HG03432 (cell line): ENCODE results near the gene SKIL.
"Not testable (repeated sequence)": the region's sequence is repeated elsewhere in the genome, so short reads cannot be mapped to it uniquely, and the experiment has no call there.

Source experiments
- ATAC-seq: cut with Tn5 transposase; IDR thresholded peaks from one replicate; pipeline ENCODE4 v1.9.1; 2021; ENCODE audit warnings: mild to moderate bottlenecking, moderate library complexity; ENCODE audit not compliant: unreplicated experiment

SKIL gene, protein sequence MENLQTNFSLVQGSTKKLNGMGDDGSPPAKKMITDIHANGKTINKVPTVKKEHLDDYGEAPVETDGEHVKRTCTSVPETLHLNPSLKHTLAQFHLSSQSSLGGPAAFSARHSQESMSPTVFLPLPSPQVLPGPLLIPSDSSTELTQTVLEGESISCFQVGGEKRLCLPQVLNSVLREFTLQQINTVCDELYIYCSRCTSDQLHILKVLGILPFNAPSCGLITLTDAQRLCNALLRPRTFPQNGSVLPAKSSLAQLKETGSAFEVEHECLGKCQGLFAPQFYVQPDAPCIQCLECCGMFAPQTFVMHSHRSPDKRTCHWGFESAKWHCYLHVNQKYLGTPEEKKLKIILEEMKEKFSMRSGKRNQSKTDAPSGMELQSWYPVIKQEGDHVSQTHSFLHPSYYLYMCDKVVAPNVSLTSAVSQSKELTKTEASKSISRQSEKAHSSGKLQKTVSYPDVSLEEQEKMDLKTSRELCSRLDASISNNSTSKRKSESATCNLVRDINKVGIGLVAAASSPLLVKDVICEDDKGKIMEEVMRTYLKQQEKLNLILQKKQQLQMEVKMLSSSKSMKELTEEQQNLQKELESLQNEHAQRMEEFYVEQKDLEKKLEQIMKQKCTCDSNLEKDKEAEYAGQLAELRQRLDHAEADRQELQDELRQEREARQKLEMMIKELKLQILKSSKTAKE

DNA sequence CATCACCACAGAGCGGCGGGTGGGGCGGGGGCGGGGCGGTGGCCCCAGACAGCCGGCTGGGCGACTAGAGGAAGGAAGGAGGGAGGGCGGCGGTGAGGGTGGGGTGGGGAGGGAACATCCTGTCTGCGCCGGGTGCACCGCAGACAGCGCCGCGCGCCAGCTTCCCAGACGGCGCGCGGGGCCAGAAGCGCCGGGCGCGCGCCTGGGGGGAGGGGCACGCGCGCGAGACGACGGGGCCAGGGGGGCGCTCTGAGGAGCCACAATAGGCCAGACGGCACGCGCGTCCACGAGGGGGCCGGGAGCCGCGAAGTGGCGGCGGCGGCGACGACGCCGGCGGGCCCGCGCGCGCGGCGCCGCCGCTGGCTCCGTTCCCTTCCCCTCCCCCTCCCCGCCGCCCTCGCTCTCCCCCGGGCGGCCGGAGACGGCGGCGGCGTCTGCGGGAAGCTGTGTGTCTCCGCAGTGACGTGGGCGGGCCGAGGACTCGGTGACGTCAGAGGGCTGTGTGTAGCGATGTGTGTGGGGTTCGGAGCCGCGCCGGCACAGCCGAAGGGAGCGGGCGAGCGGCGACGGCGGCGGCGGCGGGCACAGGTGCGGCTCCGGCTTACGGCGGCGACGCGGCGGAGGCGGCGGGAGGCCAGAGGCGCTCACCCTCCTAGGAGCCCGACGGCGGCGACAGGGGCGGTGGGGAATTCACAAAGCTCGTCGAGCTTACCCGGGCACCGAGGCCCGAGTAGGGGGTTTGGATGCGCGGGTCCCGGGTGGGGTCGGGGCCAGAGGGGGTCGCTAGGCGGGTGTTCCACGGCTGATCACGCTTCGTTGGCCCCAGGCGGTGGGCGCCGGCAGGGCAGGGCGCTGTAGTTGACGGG, at the start of gene SKIL:
Gene SKIL, plus strand, starts transcription at position 540 of the 866 bp plus-strand sequence. CDS start 2,617 bp downstream, outside the sequence.
- ATAC-seq: peak; percentile 67

DNA sequence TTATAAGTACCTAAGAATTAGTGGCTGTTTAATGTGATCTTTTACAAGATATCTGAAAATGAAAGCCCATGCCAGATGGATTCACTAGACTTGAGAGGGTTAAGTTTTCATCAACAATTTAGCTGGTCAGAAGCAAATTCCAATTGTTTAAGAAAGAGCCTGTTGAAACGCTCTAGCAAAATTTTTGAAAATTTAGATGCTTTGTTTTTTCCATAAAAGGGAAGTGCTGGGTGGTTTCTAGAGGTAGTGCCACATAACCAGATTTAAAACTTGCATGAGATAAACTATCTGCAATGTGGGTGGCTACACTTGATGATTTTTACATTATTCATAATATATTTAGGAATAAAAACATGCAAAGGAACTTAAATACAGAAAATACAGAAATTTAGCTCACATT, 48.5 kb upstream of the SKIL start:
- no peak for ATAC-seq

DNA sequence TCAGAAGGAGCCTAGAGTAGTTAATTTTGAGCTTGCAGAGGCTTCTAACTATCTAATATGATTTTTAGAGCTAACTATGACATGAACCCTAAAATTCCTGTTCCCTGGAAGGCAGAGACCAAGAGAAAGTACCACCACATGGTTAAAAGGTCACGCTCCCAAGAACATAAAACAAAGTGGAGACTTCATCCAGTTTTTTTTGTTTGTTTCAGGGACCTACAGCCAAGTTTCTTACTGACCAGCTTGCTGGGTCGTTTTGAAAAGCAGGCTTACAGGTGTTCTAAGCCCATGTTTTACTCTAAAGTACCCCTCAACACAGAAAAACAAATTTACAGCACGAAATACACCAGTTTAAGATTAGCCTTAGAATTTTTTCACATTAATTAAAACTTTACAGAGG, 39.6 kb upstream of the SKIL start:
- ATAC-seq: no peak

DNA sequence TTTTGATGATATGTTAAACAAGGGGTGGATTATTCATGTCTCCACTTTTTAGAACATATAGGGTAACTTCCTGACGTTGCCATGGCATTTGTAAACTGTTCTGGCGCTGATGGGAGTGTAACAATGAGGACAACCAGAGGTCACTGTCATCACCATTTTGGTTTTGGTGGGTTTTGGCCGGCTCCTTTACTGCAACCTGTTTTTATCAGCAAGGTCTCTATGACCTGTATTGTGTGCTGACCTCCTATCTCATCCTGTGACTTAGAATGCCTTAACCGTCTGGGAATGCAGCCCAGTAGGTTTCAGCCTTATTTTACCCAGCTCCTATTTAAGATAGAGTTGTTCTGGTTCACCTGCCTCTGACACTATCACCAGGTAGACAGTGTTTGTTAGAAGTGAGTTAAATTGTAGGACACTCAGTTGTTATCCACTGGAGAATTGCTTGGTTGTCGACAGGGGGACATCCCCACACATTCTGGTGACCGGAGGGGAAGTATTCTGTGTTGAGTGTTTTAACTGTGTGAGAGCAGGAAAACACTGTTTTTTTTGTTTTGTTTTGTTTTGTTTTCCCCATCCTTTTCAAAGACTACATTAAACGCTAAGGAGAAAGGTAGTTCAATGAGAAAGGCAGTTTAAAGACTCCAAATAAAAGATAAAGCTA, 36.9 kb upstream of the SKIL start:
- ATAC-seq: no peak

DNA sequence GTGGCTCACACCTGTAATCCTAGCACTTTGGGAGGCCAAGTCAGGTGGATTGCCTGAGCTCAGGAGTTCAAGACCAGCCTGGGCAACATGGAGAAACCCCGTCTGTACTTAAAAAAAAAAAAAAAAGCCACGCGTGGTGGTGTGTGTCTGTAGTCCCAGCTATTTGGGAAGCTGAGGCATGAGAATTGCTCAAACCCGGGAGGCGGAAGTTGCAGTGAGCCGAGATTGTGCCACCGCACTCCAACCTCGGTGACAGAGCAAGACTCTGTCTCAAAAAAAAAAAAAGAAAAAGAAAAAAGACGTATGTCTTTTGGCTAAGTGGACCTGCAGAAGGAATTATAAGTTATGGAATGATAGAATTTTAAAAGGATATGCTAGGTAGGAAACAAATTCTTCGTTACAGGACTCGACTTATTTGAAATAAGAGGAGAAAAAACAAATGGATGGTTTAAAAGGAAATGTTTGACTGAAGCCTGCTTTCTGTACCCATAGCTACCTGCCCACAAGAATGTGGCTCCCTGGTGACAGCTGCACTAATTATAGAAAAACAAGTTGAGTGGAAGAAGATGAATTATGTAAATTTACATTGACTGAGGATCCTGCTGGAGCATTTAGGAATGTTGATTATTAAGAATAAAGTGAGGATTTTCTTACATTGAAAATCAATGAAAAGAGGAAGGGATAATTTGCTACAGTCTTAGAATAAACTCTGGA, 36.0 kb upstream of the SKIL start:
- no peak for ATAC-seq

DNA sequence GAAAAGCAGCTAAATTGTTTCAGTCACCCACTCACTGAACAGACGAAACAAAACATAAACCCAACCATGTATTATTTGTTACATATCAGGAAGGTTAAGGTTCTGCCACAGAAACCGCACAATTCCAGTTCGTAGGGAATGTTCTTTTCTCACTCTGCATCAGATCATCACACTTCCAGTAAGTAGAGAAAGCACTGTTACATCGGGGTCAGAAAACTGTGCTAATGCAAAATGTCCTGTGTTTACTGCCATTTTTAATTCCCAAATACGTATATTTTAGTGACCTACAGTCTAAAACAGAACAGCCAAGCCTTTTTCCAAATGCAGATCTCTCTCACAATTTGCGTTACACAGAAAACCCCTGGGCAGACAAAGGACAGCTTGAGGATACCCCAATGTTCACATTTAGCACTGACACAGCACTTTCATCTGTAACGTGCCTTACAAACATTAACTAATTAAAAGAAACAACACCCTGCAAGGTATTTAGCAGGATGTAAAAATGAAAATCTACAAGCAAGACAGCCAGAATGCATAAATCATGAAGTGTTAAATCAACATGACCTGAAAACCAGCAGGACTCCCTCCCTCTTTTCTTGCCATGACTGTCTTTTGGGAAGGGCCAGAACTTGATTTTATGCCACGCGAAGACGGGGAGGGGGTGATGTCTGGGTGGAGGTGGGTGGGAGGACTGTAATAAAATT, 34.8 kb upstream of the SKIL start:
- ATAC-seq: no peak

DNA sequence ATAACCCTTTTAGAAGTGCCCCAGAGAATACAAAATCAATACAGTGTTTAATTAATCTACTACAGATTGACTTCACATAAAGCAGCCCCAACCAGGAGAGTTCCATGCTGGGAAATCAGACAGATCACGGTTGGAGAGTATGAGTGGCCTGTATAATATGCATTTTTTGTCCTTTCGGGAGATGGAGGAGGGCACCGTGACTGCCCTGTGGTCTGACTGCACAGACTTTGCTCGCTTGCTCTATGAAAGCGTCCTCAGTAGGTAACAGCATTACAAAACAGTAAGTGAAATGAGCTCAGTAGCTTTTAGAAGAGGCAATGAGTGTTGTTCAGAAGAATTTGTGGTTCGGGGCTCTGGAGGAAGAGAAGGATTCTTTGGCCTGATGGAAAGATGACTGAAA, 34.2 kb upstream of the SKIL start:
- ATAC-seq: no peak

DNA sequence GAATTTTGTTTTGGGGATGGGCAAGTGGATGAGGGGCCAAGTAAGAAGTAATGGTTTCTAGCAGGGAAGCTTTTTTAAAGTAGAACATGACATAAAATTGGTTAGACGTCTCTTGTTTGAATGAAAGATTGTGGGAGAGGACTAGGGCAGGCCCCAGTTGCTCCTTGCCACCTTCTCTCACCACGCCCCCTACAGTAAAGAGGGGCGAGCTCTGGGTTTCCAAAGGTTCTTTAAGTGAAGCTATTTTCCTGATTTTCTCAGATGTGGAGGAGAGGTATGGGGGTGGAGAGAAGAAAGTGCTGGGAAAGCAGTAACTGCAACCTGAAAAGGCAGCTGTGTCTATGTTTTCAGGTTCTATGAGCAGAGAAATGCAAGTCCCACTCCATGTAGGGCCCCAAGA, 32.6 kb upstream of the SKIL start:
- no peak for ATAC-seq

DNA sequence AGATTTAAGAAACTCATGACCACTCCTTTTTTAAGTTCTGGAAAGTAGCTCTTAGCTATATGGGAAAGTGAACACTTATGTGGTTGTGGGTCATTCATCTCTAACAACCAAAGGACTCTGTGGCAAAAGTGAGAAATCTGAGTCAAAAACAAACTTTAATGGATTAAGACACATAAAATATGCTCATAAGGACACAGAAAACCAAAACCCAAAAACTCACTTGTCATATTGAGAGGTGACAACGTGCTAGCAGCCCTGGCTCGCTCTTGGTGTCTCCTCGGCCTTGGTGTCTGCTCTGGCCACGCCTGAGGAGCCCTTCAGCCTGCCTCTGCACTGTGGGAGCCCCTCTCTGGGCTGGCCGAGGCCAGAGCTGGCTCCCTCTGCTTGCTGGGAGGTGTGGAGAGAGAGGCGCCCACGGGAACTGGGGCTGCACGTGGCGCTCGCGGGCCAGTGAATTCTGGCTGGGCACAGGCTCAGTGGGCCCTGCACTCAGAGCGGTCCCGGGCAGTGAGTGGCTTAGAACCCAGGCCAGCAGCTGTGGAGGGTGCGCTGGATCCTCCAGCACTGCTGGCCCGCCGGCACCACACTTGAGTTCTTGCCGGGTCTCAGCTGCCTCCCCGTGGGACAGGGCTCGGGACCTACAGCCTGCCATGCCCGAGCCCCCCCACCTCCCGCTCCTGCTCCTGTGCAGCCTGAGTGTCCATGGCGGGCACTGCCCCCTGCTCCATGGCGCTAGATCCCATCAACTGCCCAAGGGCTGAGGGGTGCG, 30.3 kb upstream of the SKIL start:
- peak; percentile 49 for ATAC-seq

DNA sequence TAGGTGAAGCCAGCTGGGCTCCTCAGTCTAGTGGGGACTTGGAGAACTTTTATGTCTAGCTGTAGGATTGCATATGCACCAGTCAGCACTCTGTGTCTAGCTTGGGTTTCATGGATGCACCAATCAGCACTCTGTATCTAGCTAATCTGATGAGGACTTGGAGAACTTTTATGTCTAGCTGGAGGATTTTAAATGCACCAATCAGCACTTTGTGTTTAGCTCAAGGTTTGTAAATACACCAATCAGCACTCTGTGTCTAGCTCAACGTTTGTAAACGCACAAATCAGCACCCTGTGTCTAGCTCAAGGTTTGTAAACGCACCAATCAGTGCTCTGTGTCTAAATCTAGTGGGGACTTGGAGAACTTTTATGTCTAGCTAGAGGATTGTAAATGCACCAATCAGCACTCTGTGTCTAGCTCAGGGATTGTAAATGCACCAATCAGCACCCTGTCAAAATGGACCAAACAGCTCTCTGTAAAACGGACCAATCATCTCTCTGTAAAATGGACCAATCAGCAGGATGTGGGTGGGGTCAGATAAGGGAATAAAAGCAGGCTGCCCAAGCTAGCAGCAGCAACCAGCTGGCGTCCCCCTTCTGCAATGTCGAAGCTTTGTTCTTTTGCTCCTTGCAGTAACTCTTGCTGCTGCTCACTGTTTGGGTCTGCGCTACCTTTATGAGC, 29.5 kb upstream of the SKIL start:
- ATAC-seq: not testable (repeated sequence)

DNA sequence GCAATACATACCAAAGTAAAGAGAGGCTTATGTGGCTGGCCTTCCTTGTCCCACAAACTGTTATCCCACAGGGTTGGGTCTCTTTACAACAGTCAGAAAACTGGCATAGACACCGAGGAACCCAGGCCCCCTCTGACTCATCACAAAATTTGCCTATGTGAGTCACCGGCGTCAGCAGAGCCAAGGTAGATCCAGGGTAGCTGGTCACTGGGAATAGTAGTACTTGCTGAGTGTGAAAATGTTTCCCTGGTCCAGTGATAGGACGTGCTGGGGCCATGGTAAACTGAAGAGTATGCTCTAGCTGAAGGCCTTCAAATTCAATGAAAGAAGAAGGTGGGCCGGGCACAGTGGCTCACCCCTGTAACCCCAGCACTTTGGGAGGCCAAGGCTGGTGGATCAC, 27.1 kb upstream of the SKIL start:
- ATAC-seq: no peak

DNA sequence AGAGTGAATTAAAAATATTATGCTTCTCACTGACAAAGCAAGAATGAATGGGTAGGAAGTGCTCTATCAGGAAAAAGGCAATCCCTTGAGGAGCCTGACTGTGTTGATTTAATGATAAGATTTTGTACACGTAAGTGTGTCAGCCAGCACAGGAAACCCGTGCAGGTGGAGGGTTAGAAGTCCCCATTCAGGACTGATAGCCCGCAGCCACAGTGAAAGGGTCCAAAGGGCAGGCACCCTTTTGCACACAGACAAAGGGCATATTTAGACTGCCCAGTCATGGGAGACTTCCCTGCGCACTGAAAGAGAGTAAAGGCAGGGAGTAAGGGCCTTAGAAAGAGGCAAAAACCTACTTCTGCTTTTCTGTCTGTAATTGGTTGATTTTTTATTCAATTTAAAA, 26.4 kb upstream of the SKIL start:
- ATAC-seq: peak; percentile 69

DNA sequence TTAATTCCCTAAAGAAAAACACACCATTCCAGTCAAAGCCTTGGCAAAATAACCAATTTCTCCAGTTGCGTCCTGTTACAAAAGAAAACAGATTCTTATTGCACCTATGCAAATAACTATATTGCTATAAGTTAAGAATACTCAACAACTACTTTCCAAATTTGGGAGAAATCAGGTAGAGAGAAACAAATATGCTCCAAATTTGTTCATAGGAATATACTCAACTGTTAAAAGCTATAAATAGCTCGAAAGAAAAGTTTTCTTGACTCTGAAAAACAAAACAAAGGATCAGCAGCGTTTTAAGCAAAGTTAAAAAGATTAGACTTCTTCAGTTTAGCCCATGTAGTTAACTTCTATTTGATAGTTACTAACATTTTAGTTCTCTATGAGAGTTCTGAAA, 20.1 kb upstream of the SKIL start:
- ATAC-seq: no peak

DNA sequence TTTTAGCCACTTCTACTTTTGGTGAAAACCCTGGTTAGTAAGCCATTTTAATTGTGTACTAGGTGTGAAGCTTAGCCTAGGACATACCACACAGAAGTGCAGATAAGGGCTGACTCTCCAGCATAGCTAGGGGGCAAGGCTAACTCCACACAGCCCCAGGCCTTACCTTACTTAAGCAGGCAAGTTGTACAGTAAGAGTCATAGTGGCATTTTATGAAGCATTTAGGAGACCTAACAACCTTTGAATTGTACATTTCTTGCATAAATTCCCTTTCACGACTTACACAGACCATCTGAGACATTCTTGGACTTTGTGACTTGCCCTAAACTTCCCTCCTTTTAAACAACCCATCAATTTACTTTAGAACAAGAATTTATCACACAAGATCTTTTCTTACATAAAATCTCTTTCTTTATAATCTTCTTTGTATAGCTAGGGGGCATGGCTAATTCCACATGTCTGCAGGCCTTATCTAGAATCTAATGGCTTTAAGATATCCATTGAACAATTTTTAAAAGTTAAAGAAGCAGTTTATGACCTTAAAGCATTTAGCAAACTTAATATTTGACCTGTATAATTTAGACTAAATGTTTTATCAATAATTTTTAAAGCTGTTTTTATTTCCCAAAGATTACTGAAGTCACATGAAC, 18.7 kb upstream of the SKIL start:
- no peak for ATAC-seq

DNA sequence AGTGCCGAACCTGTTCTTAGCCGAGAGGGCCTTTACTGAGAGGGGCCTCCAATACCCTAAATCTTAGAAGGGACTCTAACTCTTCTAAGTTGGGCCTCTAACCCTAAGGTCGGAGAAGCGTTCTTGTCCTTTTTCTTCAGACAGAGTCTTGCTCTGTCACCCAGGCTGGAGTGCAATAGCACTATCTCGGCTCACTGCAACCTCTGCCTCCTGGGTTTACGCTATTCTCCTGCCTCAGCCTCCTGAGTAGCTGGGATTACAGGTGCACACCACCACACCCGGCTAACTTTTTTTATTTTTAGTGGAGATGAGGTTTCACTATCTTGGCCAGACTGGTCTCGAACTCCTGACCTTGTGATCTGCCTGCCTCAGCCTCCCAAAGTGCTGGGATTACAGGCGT, 15.2 kb upstream of the SKIL start:
- not testable (repeated sequence) for ATAC-seq

DNA sequence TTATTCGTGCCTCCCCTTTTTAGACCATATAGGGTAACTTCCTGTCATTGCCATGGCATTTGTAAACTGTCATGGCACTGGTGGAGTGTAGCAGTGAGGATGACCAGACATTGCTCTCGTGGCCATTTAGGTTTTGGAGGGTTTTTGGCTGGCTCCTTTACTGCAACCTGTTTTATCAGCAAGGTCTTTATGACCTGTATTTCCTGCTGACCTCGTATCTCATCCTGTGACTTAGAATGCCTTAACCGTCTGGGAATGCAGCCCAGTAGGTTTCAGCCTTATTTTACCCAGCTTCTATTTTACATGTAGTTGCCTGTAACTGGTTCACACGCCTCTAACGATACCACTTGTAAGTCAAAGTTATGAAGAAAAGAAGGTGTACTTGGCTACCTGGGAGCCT, 13.7 kb upstream of the SKIL start:
- ATAC-seq: not testable (repeated sequence)

DNA sequence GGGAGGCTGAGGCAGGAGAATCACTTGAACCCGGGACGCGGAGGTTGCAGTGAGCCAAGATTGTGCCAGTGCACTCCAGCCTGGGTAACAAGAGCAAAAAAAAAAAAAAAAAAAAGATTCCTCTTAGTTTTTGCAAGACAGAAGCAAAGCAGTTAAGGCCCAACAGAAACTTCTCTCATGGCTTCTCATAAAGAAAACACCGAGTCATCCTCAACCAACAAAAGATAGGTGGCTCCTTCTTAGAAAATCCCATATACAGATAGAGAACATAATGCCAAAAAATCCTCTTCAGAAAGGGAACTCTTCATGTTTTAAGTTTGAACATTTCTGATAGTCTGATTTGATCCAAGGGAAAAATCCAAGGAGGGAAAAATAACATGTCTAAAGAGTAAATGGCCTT, 12.5 kb upstream of the SKIL start:
- no peak for ATAC-seq
